Stimulated activated naive CD4-positive, alpha-beta T cell (primary cell): ENCODE results near the gene RNF121.

Source experiments
- DNase-seq, 6 experiments: peaks; one replicate each; lab custom pipeline; 2025; lab: John Stamatoyannopoulos, UW

RNF121 gene

DNA sequence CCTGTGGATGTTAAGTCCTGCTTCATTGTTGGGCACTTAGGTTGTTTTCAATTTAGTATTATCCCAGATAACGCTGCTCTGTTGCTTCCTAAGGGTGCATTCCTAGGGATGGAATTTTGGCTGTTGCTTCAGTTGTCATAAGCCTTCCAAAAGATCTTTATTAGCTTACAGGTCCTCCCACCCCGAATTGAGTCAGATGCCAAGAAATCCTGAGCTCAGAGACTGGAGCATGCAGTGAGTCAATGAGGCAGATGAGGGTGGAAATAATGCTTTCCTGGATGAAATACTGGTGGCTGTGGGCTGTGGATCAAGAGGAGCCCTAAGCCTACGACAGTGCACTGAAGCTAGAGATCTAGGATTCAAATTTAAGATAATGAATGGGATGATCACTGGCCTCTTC, 59.2 kb downstream of the RNF121 start:
- DNase-seq, result no peak

DNA sequence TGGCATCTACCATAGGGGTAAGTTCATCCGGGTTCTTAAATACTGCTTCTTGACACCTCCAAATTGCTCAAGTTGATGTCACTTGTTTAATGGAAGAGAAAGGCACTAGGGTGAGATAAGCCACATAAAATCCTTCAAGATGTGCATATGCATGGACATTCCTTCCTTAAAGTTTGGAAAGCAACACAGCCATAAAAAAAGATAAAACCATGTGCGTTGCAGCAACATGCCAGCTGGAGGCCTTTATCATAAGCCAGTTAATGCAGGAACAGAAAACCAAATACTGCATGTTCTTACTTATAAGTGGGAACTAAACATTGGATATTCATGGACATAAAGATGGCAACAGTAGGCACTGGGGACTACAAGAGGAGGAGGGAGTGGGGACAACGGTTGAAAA, 61.9 kb downstream of the RNF121 start:
- no peak for DNase-seq

DNA sequence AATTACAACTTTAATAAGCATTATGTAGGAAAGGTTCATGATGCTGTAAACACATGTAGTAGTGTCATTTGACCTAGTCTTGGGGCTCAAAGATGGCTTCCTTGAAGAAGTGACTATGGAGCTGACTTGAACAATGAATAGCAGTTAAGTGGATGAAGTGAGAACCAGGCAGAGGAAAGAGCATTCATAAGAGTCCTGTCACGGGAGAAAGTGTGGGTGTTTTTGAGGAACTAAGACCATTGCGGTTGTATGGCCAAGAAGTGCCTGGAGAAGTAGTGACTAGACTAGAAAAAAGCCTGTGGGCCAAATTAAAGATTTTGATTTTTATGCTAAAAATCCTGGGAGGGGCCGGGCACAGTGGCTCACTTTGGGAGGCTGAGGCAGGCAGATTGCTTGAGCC, 62.6 kb downstream of the RNF121 start:
- DNase-seq, result no peak

DNA sequence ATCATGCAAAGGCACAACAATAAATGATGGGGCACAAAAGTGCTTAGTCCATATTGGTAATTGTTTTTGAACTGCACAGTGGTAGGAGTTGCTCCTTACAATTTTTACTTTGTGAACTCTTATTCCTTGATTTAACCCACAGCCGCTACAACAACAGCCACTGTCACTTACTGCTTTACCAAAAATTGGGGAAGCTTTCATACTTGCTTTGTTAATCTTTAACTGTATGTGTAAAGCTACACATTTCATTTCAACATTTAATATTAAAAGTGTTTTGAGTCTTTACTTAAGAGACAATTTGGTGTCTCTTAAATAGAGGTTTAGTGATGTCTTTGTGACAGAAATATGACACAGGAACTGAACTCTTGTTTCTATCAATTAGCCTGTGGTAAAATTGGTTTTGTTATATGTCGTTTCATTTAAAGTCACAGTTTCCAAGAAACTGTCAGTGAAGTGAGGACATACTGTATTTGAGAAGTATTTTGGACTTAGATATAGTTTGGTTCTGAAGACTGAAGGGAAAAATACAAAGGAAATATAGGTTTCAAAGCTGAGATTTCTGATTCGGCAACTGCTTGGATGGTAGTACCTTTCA, 63.4 kb downstream of the RNF121 start:
- no peak for DNase-seq

DNA sequence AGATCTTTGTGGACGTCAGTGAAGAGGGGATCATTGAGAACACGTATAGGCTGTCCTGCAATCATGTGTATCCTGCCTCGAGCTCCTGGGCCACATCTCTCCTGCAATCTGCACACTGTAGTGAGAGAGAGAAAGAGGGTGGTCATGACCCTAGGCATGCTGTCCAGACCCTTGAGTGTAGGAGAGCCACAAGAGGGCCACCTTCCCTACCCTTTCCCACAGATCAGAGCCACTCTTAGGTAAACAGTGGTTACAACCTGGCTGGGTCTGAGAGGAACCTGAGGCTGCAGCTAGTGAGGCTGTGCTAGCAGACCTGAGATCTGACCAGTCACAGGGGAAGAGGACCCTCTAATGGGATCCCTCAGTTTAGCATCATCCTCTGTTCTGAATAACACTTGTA, 65.9 kb downstream of the RNF121 start:
- no peak for DNase-seq

DNA sequence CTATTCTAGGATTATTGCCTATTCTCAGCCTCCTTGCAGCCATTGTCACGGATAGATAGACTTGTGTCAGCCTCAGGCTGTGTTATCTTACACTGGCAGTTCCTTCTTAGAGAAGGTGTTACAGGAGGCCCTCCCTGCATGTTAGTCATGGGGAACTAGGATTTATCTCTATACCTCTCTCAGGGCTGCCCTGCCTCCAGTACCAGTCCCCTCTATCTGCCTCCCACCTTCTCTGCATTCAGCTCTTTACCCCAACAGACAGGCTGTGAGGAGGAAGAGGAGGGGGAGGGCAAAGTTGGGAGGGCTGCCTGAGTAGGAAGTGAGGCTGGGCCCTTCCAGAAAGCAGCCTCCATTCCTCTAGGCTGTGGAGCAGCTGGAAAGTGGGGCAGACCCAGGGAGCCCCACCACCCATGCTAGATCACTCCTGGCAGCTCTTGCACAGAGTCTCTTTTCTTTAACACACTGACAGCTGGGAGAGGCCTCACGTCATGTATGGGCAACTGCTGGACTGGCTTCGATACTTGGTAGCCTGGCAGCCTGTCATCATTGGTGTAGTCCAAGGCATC, 67.0 kb downstream of the RNF121 start:
- DNase-seq, result no peak

DNA sequence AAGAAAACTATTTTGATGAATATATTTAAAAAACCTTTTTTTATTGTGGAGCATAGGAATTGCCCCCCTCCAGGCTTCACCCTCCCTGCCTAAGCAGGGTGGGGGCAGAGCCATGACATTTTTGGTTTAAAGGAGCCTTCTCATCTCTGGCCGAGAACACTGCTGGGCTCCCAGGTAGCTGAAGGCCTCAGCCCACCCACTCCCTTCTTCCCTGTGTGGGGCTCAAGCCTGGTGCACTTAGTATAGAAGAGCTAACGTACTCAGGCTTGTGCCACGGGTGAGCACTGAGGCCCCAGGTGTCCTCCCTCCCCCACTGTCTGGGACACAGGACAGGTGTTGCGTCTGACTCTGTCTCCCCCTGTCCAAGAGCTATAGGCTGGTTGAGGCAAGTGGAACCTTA, 67.7 kb downstream of the RNF121 start:
- no peak for DNase-seq

DNA sequence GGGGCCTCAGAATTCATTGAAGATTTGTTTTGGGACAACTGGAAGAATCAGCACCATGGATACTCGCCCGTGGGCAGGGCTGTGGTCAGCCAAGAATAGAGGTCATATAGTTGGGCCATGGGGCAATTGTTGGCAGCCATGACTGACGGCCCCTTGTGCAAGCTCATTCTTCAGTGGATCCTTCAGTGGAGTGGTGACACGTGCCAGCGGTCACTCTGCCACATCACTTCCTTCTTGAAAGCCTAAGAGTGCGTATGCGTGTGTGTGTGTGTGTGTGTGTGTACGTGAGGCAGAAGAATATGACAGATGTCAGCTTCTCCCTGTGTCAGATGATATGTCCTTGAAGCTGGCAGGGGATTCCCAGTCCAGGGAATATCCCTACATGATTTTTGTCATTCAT, 68.1 kb downstream of the RNF121 start:
- no peak for DNase-seq

DNA sequence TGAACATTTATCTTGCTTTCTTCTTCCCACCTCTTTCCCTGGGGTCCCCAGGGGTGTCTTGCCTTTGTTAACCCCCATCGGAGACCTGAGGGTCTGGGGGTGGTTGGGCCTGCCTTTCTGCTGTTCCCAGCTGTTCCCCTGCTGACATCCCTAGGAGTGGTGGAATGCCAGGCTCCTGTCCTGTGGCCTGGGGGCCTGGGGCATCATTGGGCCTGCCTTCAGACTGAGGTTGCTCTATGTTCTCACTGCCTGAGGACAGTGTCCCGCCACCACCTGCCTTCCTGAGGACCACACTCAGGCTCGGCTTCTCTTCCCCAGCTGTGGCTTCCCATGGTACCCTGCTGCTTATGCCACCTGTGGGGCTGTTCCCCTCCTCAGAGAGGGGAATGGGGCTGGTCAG, 68.7 kb downstream of the RNF121 start:
- DNase-seq, result no peak

DNA sequence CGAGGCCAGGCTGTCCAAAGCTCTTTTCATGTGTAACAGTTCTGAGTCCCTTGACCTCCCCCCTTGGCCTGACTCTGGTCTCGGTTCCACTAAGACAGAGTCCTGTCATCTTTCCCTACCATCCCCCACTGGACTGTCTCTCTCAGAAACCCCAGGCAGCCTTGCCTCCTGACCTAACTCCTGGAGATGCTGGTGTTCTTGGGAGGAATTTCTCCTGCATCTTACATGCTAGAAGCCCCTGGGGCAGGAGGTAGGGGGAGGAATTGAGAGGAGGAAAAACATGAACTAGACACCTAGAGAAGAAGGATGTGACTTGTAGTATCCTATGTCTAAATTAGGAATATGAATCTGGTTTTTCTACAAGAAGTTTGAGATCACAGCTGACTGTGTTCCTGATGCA, 69.2 kb downstream of the RNF121 start:
- DNase-seq, result no peak

DNA sequence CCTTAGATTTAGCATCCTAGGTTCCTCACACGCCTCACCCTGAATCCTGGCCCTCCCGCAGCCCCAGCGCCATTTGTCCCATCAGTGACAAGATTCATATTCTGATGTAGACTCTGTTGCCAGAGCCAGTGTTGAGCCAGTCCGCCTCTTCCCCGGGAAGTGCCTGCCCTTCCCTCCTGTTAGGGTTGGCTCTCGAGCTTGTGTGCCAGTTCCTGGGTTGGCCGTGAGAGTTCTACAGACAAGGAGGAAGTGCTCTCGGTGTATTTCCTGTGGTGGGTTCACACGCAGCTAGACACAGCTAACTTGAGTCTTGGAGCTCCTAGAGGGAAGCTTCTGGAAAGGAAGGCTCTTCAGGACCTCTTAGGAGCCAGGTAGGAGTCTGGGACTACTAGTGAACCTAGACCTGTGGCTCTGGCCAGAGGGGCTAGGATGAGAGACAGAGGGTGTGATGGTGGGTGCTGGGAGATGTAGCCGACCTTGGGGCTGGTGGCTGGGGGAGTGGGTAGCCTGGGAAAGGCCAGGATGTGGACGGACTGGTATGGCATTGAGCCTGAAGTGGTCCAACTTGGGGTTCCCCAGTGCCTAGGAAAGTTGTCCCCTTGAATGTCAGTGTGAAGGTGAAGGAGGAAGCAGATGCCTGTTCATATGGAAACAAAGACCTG, 69.9 kb downstream of the RNF121 start, which contains the start of gene IL18BP:
Gene IL18BP, plus strand, starts transcription at position 261 of the 662 bp plus-strand sequence. CDS start 1,076 bp downstream, outside the sequence.
- DNase-seq, result peak in 3 of 6 experiments; percentile 18 to 50 (median 19)

DNA sequence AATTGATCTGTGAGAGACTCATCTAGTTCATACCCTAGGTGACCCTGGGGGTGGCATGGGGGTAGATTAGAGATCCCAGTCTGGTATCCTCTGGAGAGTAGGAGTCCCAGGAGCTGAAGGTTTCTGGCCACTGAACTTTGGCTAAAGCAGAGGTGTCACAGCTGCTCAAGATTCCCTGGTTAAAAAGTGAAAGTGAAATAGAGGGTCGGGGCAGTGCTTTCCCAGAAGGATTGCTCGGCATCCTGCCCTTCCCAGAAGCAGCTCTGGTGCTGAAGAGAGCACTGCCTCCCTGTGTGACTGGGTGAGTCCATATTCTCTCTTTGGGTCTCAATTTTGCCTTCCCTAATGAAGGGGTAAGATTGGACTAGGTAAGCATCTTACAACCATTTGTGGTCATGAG, 70.5 kb downstream of the RNF121 start:
- DNase-seq, result no peak

DNA sequence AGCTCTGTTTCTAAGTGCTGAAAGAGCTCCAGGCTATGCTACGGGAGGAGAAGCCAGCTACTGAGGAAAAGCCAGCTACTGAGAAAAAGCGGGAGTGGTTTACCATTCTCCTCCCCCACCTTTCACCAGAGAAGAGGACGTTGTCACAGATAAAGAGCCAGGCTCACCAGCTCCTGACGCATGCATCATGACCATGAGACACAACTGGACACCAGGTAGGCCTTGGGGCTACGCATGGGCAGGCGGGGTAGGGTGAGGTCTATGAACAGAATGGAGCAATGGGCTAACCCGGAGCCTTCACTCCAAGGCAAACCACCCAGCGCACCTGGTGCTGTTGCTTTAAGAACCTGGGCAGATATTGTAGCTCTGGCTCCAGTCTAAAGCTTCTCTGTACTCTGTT, 71.0 kb downstream of the RNF121 start:
- DNase-seq, result no peak

DNA sequence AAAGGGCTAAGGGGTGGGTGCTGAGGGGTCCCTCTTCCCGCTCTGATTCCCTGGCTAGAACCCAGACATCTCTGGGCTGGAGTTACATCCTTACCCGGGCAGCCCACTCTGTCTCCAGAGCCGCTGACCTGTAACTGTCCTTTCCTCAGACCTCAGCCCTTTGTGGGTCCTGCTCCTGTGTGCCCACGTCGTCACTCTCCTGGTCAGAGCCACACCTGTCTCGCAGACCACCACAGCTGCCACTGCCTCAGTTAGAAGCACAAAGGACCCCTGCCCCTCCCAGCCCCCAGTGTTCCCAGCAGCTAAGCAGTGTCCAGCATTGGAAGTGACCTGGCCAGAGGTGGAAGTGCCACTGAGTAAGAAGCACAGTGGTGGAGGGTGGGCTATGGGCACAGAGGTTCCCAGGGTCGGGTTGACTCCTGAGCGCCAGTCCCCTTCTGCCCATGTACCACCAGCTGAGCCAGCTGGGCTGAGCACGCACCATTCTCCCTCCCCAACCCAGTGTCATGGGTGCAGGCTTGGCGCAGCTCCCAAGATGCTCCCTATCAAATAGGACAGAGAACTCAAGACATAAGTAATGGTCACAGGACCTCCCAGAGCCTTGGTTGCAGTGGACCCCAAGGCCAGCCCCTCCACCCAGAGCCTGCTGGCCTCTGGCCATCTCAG, 71.5 kb downstream of the RNF121 start:
- DNase-seq, result no peak

DNA sequence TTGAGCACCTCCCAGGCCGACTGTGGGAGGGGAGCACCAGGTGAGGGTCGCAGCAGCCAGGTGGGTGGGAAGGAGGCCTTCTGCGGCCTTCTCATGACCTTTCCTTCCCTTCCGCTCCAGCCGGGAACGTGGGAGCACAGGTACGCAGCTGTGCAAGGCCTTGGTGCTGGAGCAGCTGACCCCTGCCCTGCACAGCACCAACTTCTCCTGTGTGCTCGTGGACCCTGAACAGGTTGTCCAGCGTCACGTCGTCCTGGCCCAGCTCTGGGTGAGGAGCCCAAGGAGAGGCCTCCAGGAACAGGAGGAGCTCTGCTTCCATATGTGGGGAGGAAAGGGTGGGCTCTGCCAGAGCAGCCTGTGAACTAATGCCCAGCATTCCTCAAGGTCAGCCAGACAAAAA, 72.4 kb downstream of the RNF121 start:
- no peak for DNase-seq

DNA sequence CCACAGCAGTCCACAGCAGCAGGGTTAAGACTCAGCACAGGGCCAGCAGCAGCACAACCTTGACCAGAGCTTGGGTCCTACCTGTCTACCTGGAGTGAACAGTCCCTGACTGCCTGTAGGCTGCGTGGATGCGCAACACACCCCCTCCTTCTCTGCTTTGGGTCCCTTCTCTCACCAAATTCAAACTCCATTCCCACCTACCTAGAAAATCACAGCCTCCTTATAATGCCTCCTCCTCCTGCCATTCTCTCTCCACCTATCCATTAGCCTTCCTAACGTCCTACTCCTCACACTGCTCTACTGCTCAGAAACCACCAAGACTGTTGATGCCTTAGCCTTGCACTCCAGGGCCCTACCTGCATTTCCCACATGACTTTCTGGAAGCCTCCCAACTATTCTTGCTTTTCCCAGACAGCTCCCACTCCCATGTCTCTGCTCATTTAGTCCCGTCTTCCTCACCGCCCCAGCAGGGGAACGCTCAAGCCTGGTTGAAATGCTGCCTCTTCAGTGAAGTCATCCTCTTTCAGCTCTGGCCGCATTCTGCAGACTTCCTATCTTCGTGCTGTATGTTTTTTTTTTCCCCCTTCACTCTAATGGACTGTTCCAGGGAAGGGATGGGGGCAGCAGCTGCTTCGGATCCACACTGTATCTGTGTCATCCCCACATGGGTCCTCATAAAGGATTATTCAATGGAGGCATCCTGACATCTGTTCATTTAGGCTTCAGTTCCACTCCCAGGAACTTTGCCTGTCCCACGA, 73.2 kb downstream of the RNF121 start:
- no peak for DNase-seq

DNA sequence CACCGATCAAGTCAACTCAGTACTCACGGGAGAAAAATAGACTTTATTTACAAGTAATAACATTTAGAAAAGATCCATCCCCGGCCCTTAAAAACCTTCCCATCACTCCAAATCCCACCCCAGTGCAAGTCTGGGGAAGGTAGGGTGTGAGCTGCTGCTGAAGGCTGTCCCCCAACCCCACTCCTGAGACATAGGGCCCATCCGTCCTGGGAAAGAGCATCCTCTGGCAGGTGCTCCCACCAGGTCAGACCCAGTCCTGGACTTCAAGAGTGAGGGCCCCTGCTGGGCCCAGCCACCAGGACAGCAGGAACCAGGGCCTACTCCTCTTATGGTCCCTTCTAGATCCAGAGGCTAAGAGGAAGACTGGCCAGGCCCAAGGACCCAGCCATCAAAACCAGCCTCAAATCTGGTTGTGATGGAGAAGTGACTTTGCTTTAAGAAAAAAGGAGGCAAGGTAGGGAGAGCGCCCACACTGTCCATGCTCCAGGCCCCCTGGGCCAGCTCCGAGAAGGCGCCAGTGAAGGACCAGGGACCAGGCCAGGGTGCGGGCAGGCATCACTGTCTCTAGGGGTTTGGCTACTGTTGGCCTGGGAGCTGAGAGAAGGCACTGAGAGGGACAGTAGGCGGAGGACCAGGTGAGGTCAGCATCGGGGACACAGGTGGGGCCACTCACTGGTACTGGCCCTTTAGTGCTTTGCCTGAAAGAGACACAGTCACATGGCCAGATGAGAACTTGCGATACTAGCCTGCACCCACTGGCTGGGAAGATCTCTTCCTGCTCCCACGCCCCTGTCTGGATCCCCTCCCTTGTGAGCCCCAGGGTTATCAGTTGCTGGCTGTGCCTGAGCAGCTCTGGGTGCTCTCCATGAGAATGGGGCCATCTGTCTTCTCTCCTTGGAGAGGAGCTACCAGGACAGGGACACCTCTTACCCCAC, 74.3 kb downstream of the RNF121 start:
- no peak for DNase-seq

DNA sequence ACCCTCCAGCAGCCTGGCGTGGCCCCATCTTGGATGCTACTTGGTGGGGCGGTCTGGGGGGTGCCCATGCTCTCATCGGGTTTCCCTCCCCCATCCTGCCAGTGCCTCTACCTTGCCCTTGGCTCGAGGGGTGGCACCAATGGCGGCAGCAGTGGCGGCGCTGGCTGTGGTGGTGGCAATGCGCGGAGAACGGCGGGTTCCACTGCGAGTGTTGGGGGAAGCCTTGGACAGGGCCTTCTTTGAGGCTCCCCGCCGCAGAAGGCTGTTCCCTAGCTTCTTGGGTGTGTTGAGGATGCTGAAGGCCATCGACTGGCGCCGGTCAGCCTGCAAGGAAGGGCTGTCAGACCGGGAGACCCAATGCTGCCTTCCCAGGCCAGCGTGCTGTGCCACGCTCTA, 74.9 kb downstream of the RNF121 start:
- DNase-seq, result no peak

DNA sequence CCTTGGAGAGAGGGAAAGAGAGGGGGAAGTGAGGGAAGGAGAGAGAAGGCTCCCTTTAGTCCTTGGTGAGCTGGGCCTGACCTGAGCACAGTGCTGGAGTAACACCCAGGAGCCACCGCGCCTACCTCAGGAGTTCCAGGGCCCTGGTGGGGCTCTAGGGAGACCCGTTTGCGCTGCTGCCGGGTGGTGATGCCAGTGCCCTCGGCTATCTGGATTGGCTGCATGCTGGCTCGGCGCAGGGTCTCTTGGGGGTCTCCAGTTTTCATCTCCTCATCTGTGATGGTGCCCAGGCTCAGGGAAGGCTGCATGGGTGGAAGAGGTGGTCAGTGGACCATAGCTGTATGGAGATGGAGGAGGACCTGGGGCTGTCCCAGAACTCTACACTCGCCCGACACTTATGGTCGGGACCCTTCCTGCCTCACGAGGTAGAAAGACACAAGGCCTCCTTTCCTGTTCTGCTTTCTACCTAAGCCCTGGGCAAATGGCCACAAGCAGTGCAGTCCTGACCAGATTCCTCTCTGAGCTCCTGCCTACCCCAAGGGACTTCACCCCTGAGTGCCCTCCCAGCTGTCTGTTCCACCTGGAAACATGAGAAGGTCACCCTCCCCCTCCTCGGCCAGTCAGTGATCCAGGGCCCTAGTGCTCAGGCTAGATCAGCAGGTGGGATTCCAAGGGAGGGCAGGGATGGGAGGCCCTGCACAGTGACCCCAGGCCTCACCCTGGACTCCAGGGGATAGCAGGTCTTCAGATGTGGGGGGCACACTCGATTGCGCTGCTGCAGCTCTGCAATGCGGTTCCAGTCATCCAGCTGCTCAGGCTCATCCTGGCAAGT, 75.9 kb downstream of the RNF121 start:
- DNase-seq, result no peak
